Hematopoietic multipotent progenitor cell (in vitro differentiated cells): Measurements from ENCODE around the gene TSPAN2. TPM values are rescaled to one million over a fixed set of nuclear protein-coding genes. Genes with fewer than 3 reads are reported as not detected.
"Not testable (repeated sequence)": the region's sequence is repeated elsewhere in the genome, so short reads cannot be mapped to it uniquely, and the experiment has no call there.

ENCODE experiments used
- DNase-seq, 3 donors: peaks; one replicate each; pipeline ENCODE4 v3.0.0-alpha.2; 2011 to 2015; ENCODE audit warnings: low read depth in 2 of 3, low spot score in 2 of 3
- total RNA-seq: library from RNA; depleted of rRNA; stranded (reverse); fragments of >200 nt; gene quantifications from one replicate; pipeline ENCODE4 v1.2.3, GENCODE V29; 2012

The TSPAN2 gene
- total RNA-seq, 1 donor, result 71.4 TPM

- no peak for DNase-seq
These were observed 37.5 kb downstream of the TSPAN2 start for GRCh38 chr1:115051850-115052249.

GRCh38 chr1:115046751-115047150, 42.6 kb downstream of the TSPAN2 start:
- no peak for DNase-seq

- no peak for DNase-seq
These were observed 47.6 kb downstream of the TSPAN2 start for GRCh38 chr1:115041654-115042053.

GRCh38 chr1:115040501-115040900, 48.8 kb downstream of the TSPAN2 start:
- DNase-seq, result no peak

GRCh38 chr1:115036814-115037507, 52.3 kb downstream of the TSPAN2 start:
- no peak for DNase-seq

- DNase-seq, result no peak
These were observed 53.7 kb downstream of the TSPAN2 start for GRCh38 chr1:115035652-115036051.

GRCh38 chr1:115031595-115031994, 57.7 kb downstream of the TSPAN2 start:
- DNase-seq, result no peak

- no peak for DNase-seq
These were observed 59.8 kb downstream of the TSPAN2 start, which contains the start of gene TSHB for GRCh38 chr1:115029526-115029925. TSHB (plus strand) TSS chr1:115029826; CDS start chr1:115033363, 3,537 bp downstream.

GRCh38 chr1:115023593-115023992, 65.7 kb downstream of the TSPAN2 start:
- no peak for DNase-seq

GRCh38 chr1:115021145-115021544, 68.2 kb downstream of the TSPAN2 start:
- DNase-seq, result no peak

GRCh38 chr1:115019549-115019948, 69.8 kb downstream of the TSPAN2 start:
- DNase-seq, result not testable (repeated sequence)

GRCh38 chr1:115013792-115014191, 75.5 kb downstream of the TSPAN2 start:
- no peak for DNase-seq

GRCh38 chr1:115012434-115012833, 76.9 kb downstream of the TSPAN2 start:
- DNase-seq, result no peak

- DNase-seq, result no peak
These were observed 77.3 kb downstream of the TSPAN2 start for GRCh38 chr1:115012006-115012405.

GRCh38 chr1:115006191-115006590, 83.1 kb downstream of the TSPAN2 start:
- DNase-seq, result no peak

Other genes with a start within 250 kb of the TSPAN2 start
- not detected for gene SYCP1, start 234.6 kb downstream of the TSPAN2 start, total RNA-seq
- not detected for gene TSHB, start 59.7 kb downstream of the TSPAN2 start, total RNA-seq
- gene NGF, start 248.7 kb upstream of the TSPAN2 start, total RNA-seq, result not detected